Measurements from ENCODE around the gene GATB.

Gene GATB

GRCh38 chr4:151665785-151666127 lies 95.1 kb downstream of the GATB start:
- FAIRE-seq (no peak), DNase-seq (ENCODE audit: insufficient read length, low spot score) (no peak)
- TF ChIP-seq POLR2AphosphoS5 (IDR thresholded peaks at IDR 0.05; ENCODE audit: low read depth, low read length) (no peak), TAF1 (IDR thresholded peaks at IDR 0.05; ENCODE audit: low read depth, low read length) (no peak), POU2F2 (IDR thresholded peaks at IDR 0.05; ENCODE audit: low read depth, low read length) (no peak), SPI1 (IDR thresholded peaks at IDR 0.05; ENCODE audit: low read depth, low read length) (no peak), POLR2A (IDR thresholded peaks at IDR 0.05; ENCODE audit: low read depth, low read length) (no peak), PAX5 (IDR thresholded peaks at IDR 0.05; ENCODE audit: insufficient read depth, low read length, severe bottlenecking) (no peak)

GRCh38 chr4:151665022-151665784 lies 95.6 kb downstream of the GATB start:
- FAIRE-seq: no peak

DNA sequence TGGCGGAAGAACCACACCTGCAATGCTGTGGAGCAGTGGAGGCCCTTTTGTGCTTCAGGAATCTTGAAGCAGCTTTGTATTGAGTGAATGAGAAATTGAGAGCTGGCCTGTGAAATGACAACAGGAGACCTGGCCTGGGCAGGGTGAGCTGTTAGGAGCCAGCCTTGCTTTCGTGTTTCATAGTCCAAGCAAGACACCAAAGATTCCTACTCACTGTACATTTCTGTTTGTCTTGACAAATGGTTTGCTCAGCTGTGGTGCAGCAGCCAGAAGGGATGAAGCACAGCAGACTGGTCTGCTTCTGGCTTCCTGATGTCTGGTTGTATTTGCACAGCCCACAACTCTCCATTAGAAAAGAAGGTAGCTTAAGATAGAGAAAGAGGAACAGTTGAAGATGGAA lies 96.5 kb downstream of the GATB start:
- no peak for DNase-seq (ENCODE audit: insufficient read length, low spot score)
- peak; percentile 28 for FAIRE-seq
- TF ChIP-seq POLR2AphosphoS5 (IDR thresholded peaks at IDR 0.05; ENCODE audit: low read depth, low read length) (no peak), SPI1 (IDR thresholded peaks at IDR 0.05; ENCODE audit: low read depth, low read length) (no peak), PAX5 (IDR thresholded peaks at IDR 0.05; ENCODE audit: insufficient read depth, low read length, severe bottlenecking) (no peak), POLR2A (IDR thresholded peaks at IDR 0.05; ENCODE audit: low read depth, low read length) (no peak), TAF1 (IDR thresholded peaks at IDR 0.05; ENCODE audit: low read depth, low read length) (no peak), POU2F2 (IDR thresholded peaks at IDR 0.05; ENCODE audit: low read depth, low read length) (no peak)

More at GRCh38 chr4:151665022-151665784, 95.6 kb downstream of the GATB start:
- TF ChIP-seq POLR2AphosphoS5 (IDR thresholded peaks at IDR 0.05; ENCODE audit: low read depth, low read length) (no peak), PAX5 (IDR thresholded peaks at IDR 0.05; ENCODE audit: insufficient read depth, low read length, severe bottlenecking) (no peak), POU2F2 (IDR thresholded peaks at IDR 0.05; ENCODE audit: low read depth, low read length) (no peak), SPI1 (IDR thresholded peaks at IDR 0.05; ENCODE audit: low read depth, low read length) (no peak), TAF1 (IDR thresholded peaks at IDR 0.05; ENCODE audit: low read depth, low read length) (no peak), POLR2A (IDR thresholded peaks at IDR 0.05; ENCODE audit: low read depth, low read length) (no peak)
- DNase-seq (ENCODE audit: insufficient read length, low spot score): no peak

GRCh38 chr4:151663109-151663508 lies 97.7 kb downstream of the GATB start:
- TF ChIP-seq SPI1 (IDR thresholded peaks at IDR 0.05; ENCODE audit: low read depth, low read length) (no peak), POU2F2 (IDR thresholded peaks at IDR 0.05; ENCODE audit: low read depth, low read length) (no peak), POLR2AphosphoS5 (IDR thresholded peaks at IDR 0.05; ENCODE audit: low read depth, low read length) (no peak), POLR2A (IDR thresholded peaks at IDR 0.05; ENCODE audit: low read depth, low read length) (no peak), PAX5 (IDR thresholded peaks at IDR 0.05; ENCODE audit: insufficient read depth, low read length, severe bottlenecking) (no peak), TAF1 (IDR thresholded peaks at IDR 0.05; ENCODE audit: low read depth, low read length) (no peak)
- DNase-seq (ENCODE audit: insufficient read length, low spot score) (no peak), FAIRE-seq (no peak)

- TF ChIP-seq POU2F2 (IDR thresholded peaks at IDR 0.05; ENCODE audit: low read depth, low read length): no peak
- TF ChIP-seq TAF1 (IDR thresholded peaks at IDR 0.05; ENCODE audit: low read depth, low read length): no peak
- no peak for TF ChIP-seq PAX5 (IDR thresholded peaks at IDR 0.05; ENCODE audit: insufficient read depth, low read length, severe bottlenecking)
- TF ChIP-seq POLR2A (IDR thresholded peaks at IDR 0.05; ENCODE audit: low read depth, low read length): no peak
- TF ChIP-seq POLR2AphosphoS5 (IDR thresholded peaks at IDR 0.05; ENCODE audit: low read depth, low read length): no peak
- TF ChIP-seq SPI1 (IDR thresholded peaks at IDR 0.05; ENCODE audit: low read depth, low read length): no peak
- no peak for DNase-seq (ENCODE audit: insufficient read length, low spot score)
- no peak for FAIRE-seq
These were observed 98.9 kb downstream of the GATB start for GRCh38 chr4:151661873-151662272.

GRCh38 chr4:151660676-151661075 lies 100.1 kb downstream of the GATB start:
- no peak for FAIRE-seq
- DNase-seq (ENCODE audit: insufficient read length, low spot score): no peak

GRCh38 chr4:151659601-151660364 lies 101.0 kb downstream of the GATB start:
- DNase-seq (ENCODE audit: insufficient read length, low spot score): no peak
- TF ChIP-seq SPI1 (IDR thresholded peaks at IDR 0.05; ENCODE audit: low read depth, low read length) (no peak), POLR2A (IDR thresholded peaks at IDR 0.05; ENCODE audit: low read depth, low read length) (no peak), PAX5 (IDR thresholded peaks at IDR 0.05; ENCODE audit: insufficient read depth, low read length, severe bottlenecking) (no peak), POLR2AphosphoS5 (IDR thresholded peaks at IDR 0.05; ENCODE audit: low read depth, low read length) (no peak), TAF1 (IDR thresholded peaks at IDR 0.05; ENCODE audit: low read depth, low read length) (no peak), POU2F2 (IDR thresholded peaks at IDR 0.05; ENCODE audit: low read depth, low read length) (no peak)
- FAIRE-seq: no peak

More at GRCh38 chr4:151660676-151661075, 100.1 kb downstream of the GATB start:
- TF ChIP-seq SPI1 (IDR thresholded peaks at IDR 0.05; ENCODE audit: low read depth, low read length): no peak
- TF ChIP-seq POLR2AphosphoS5 (IDR thresholded peaks at IDR 0.05; ENCODE audit: low read depth, low read length): no peak
- TF ChIP-seq POU2F2 (IDR thresholded peaks at IDR 0.05; ENCODE audit: low read depth, low read length): no peak
- no peak for TF ChIP-seq TAF1 (IDR thresholded peaks at IDR 0.05; ENCODE audit: low read depth, low read length)
- no peak for TF ChIP-seq PAX5 (IDR thresholded peaks at IDR 0.05; ENCODE audit: insufficient read depth, low read length, severe bottlenecking)
- no peak for TF ChIP-seq POLR2A (IDR thresholded peaks at IDR 0.05; ENCODE audit: low read depth, low read length)

DNA sequence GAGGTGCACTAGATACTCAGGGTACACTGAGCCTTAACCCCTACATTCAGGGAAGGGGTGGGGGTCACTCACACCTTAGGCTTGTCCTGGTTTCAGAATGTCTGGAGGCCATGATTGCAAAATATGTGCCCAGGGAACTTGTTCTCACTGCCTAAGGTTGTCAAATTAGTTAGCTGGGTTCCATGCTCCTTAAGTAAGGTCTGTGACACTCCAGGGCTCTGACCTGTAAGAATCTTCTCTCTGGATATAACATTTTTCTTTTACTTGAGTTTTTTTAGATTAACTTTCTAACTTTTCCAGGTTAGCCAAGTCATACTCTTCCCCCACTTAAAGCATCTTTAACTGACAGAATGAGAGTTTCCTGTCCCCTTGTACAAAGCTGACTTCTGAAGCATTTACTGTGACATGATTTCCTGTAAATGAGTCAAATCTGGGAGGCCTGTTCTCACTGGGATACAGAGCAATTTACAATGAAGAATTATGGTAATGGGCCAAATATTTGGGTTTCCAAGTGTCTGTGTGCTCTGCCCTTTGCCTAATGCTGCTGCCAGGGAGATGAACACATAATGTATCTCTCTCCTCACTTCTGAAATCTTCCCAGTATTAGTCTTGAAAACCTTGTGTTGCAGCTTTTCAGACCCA lies 101.7 kb downstream of the GATB start:
- DNase-seq (ENCODE audit: insufficient read length, low spot score): no peak
- TF ChIP-seq SPI1 (IDR thresholded peaks at IDR 0.05; ENCODE audit: low read depth, low read length): no peak
- TF ChIP-seq TAF1 (IDR thresholded peaks at IDR 0.05; ENCODE audit: low read depth, low read length): no peak
- TF ChIP-seq POLR2A (IDR thresholded peaks at IDR 0.05; ENCODE audit: low read depth, low read length): no peak
- TF ChIP-seq POU2F2 (IDR thresholded peaks at IDR 0.05; ENCODE audit: low read depth, low read length): no peak
- TF ChIP-seq POLR2AphosphoS5 (IDR thresholded peaks at IDR 0.05; ENCODE audit: low read depth, low read length): no peak
- FAIRE-seq: no peak

DNA sequence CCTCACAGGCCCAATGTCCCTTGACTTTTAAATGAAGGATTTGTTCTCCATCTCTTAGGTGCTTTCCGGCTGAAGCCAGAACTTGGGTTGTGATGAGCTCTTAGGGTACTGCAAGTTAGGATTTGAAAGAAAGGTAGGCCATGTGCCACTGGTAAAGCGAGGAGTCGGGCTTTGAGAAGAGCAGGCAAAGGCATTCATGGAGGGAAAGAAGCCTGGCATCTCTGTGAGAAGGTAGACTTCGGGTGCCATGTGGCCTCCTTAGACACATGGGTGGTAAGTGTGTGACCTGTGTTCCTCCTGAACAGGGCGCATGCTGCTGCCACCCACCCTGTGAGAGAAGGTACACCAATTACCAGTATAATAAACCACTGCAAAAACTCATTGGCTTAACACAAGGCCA lies 102.9 kb downstream of the GATB start:
- TF ChIP-seq POU2F2 (IDR thresholded peaks at IDR 0.05; ENCODE audit: low read depth, low read length): no peak
- TF ChIP-seq PAX5 (IDR thresholded peaks at IDR 0.05; ENCODE audit: insufficient read depth, low read length, severe bottlenecking): no peak
- no peak for TF ChIP-seq POLR2AphosphoS5 (IDR thresholded peaks at IDR 0.05; ENCODE audit: low read depth, low read length)
- FAIRE-seq (no peak), DNase-seq (ENCODE audit: insufficient read length, low spot score) (no peak)
